ENCODE measurements around the gene PIGH.

GRCh38 chr14:67570453-67570852 is 29.6 kb downstream of the PIGH start:
- TF ChIP-seq CTCF (IDR thresholded peaks at IDR 0.05) (no peak), EZH2 (IDR thresholded peaks at IDR 0.05) (no peak)

Data from neural progenitor cell (in vitro differentiated cells).